WI38 (cell line): Measurements from ENCODE around the gene PARD3B.

ENCODE experiments used
- H3K4me3 ChIP-seq: 2 replicates; pipeline ENCODE4 v1.5.1; 2011; ENCODE audit warnings: low read depth, mild to moderate bottlenecking, control low read depth, low read length
- CTCF ChIP-seq: IDR thresholded peaks from 2 replicates; pipeline ENCODE4 v1.5.1; 2012; ENCODE audit warnings: low read depth, mild to moderate bottlenecking, control low read depth, low read length

Gene PARD3B

GRCh38 chr2:204971206-204971907 lies 426.1 kb downstream of the PARD3B start:
- TF ChIP-seq CTCF: no peak
- H3K4me3 ChIP-seq: no peak overlapping the region

- no peak for TF ChIP-seq CTCF
- no peak overlapping the region for H3K4me3 ChIP-seq
These were observed 426.9 kb downstream of the PARD3B start for GRCh38 chr2:204972161-204972560.

GRCh38 chr2:204972606-204973336 lies 427.5 kb downstream of the PARD3B start:
- no peak overlapping the region for H3K4me3 ChIP-seq
- TF ChIP-seq CTCF: no peak

GRCh38 chr2:204973616-204974015 lies 428.3 kb downstream of the PARD3B start:
- TF ChIP-seq CTCF: no peak
- no peak overlapping the region for H3K4me3 ChIP-seq

- no peak overlapping the region for H3K4me3 ChIP-seq
- TF ChIP-seq CTCF: no peak
These were observed 429.2 kb downstream of the PARD3B start for GRCh38 chr2:204974487-204974886.

- no peak for TF ChIP-seq CTCF
- no peak overlapping the region for H3K4me3 ChIP-seq
These were observed 432.6 kb downstream of the PARD3B start for GRCh38 chr2:204977914-204978313.

GRCh38 chr2:204982303-204982702 lies 437.0 kb downstream of the PARD3B start:
- TF ChIP-seq CTCF: no peak
- no peak overlapping the region for H3K4me3 ChIP-seq
